Mesothelial cell of epicardium (in vitro differentiated cells): ENCODE data around the gene C16orf95. TPM values are rescaled to one million over a fixed set of nuclear protein-coding genes. Genes with fewer than 3 reads are reported as not detected.
"Not testable (repeated sequence)": the region's sequence is repeated elsewhere in the genome, so short reads cannot be mapped to it uniquely, and the experiment has no call there.

ENCODE experiments used
- DNase-seq, 2 experiments: peaks; one replicate each; pipeline ENCODE4 v3.0.0; 2021; ENCODE audit warnings: low spot score in 2 of 2; ENCODE audit not compliant: unreplicated experiment in 2 of 2
- H3K27ac Mint-ChIP-seq: 2 replicates; pipeline ENCODE4 v1.8.0; 2021; ENCODE audit warnings: mixed read lengths
- H3K27me3 Mint-ChIP-seq: 2 replicates; pipeline ENCODE4 v1.8.0; 2021; ENCODE audit warnings: low read depth, mixed read lengths
- H3K36me3 Mint-ChIP-seq: 2 replicates; pipeline ENCODE4 v1.8.0; 2021; ENCODE audit warnings: mixed read lengths
- H3K4me1 Mint-ChIP-seq: 2 replicates; pipeline ENCODE4 v1.8.0; 2021; ENCODE audit warnings: mixed read lengths
- H3K4me3 Mint-ChIP-seq: 2 replicates; pipeline ENCODE4 v1.8.0; 2021; ENCODE audit warnings: mild to moderate bottlenecking, moderate library complexity, mixed read lengths
- H3K9me3 Mint-ChIP-seq: 2 replicates; pipeline ENCODE4 v1.8.0; 2021; ENCODE audit warnings: mixed read lengths
- total RNA-seq: library from RNA; stranded (reverse); gene quantifications from 3 replicates; pipeline ENCODE4 v1.2.1, GENCODE V29; 2021
- TF ChIP-seq, protein P1 (sequence below): fragments of 200-600 bp; sonication (generic); IDR thresholded peaks from one replicate; pipeline ENCODE4 v1.5.0; 2021; ENCODE audit warnings: antibody characterized with exemption; ENCODE audit not compliant: unreplicated experiment

Gene C16orf95
- total RNA-seq, 1 donor from 2014 or later: 4.6 TPM

GRCh38 chr16:87340198-87340597 is 23.0 kb upstream of the C16orf95 start:
- no peaks in the 10 kb centered on the region for H3K27me3 Mint-ChIP-seq
- TF ChIP-seq, protein P1, sequence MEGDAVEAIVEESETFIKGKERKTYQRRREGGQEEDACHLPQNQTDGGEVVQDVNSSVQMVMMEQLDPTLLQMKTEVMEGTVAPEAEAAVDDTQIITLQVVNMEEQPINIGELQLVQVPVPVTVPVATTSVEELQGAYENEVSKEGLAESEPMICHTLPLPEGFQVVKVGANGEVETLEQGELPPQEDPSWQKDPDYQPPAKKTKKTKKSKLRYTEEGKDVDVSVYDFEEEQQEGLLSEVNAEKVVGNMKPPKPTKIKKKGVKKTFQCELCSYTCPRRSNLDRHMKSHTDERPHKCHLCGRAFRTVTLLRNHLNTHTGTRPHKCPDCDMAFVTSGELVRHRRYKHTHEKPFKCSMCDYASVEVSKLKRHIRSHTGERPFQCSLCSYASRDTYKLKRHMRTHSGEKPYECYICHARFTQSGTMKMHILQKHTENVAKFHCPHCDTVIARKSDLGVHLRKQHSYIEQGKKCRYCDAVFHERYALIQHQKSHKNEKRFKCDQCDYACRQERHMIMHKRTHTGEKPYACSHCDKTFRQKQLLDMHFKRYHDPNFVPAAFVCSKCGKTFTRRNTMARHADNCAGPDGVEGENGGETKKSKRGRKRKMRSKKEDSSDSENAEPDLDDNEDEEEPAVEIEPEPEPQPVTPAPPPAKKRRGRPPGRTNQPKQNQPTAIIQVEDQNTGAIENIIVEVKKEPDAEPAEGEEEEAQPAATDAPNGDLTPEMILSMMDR: no peak
- peaks cover 29% of the 10 kb centered on the region for H3K36me3 Mint-ChIP-seq
- no peaks in the 10 kb centered on the region for H3K4me1 Mint-ChIP-seq
- no peak overlapping the region for H3K4me3 Mint-ChIP-seq
- H3K27ac Mint-ChIP-seq: no peak overlapping the region
- DNase-seq: no peak
- no peaks in the 10 kb centered on the region for H3K9me3 Mint-ChIP-seq

DNA sequence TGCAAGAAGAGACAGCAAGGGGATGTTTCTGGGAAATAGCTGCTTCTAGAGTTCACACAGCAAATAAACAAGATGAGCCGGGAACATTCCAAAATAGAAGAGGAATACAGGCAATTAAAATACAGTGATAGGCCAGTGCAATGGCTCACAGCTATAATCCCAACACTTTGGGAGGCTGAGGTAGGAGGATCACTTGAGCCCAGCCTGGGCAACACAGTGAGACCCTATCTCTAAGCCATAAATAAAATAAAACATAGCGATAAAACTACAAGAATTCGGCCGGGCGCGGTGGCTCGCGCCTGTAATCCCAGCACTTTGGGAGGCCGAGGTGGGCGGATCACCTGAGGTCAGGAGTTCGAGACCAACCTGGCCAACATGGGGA is 22.5 kb upstream of the C16orf95 start:
- H3K27ac Mint-ChIP-seq, H3K4me1 Mint-ChIP-seq, H3K27me3 Mint-ChIP-seq, H3K4me3 Mint-ChIP-seq, DNase-seq, H3K9me3 Mint-ChIP-seq: not testable (repeated sequence)
- H3K36me3 Mint-ChIP-seq: peaks cover 29% of the 10 kb centered on the region

- Mint-ChIP-seq H3K9me3 (no peaks in the 10 kb centered on the region), H3K4me1 (no peaks in the 10 kb centered on the region), H3K36me3 (peaks cover 31% of the 10 kb centered on the region), H3K27me3 (no peaks in the 10 kb centered on the region), H3K27ac (no peak overlapping the region), H3K4me3 (no peak overlapping the region)
- DNase-seq: no peak
- TF ChIP-seq, protein P1: no peak
Measured at GRCh38 chr16:87339086-87339723, 22.0 kb upstream of the C16orf95 start.

DNA sequence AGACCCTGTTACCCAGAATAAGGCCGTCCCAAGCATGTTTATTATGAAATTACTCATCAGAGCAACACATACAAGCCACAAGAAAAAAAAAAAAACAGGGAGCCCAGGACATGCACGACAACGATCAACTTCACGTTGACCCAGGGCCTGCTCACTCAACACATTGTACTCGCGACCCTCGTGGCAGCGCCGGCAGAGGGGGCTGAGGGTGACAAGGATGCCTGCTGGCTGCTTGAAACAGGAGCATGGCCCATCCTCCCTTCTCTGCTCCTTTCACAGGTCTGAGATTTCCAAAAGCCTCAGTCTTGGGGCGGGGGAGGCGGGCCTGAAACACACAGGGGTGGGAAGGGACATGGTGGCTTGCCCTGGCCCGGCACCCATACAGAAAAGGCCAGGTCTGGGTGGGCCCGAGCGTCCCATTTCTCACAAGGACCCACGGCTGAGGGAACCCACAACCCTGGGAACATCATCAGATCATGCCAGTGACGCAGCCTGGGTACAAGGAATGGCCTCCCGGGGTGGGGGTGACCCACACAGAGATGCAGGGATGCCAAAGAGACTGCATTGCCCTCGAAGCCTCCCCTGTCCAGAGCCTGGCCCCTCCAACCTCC is 21.1 kb upstream of the C16orf95 start:
- no peak for DNase-seq
- H3K4me3 Mint-ChIP-seq: no peak overlapping the region
- no peaks in the 10 kb centered on the region for H3K4me1 Mint-ChIP-seq
- H3K27me3 Mint-ChIP-seq: no peaks in the 10 kb centered on the region
- H3K9me3 Mint-ChIP-seq: no peaks in the 10 kb centered on the region
- no peak overlapping the region for H3K27ac Mint-ChIP-seq
- TF ChIP-seq, protein P1: no peak
- H3K36me3 Mint-ChIP-seq: peaks cover 33% of the 10 kb centered on the region

DNA sequence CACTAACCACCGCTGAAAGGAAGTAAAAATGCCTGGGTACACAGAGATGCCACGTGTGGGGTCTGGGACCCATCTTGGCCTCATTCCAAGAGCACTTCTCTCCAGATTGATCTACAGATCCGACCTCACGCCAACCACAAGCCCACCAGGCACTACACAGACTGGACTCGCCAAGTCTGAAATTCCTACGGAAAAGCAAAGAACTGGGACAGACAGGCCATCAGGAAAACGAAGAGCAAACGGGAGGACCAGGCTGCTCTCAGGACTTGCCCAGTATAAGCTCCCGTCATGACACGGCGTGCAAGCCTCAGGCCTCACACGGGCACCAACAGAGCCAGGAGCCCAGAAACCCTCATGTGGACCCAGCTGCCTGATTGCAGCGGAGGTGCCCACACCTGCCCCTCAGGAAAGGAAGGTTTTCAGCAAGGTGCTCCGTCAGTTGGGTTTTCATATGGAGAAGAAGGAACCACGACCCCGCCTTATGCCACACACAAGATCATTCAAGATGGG is 20.1 kb upstream of the C16orf95 start:
- H3K27ac Mint-ChIP-seq: no peak overlapping the region
- TF ChIP-seq, protein P1: no peak
- H3K4me3 Mint-ChIP-seq: no peak overlapping the region
- no peaks in the 10 kb centered on the region for H3K27me3 Mint-ChIP-seq
- DNase-seq: no peak
- no peaks in the 10 kb centered on the region for H3K9me3 Mint-ChIP-seq
- no peaks in the 10 kb centered on the region for H3K4me1 Mint-ChIP-seq
- peaks cover 32% of the 10 kb centered on the region for H3K36me3 Mint-ChIP-seq

DNA sequence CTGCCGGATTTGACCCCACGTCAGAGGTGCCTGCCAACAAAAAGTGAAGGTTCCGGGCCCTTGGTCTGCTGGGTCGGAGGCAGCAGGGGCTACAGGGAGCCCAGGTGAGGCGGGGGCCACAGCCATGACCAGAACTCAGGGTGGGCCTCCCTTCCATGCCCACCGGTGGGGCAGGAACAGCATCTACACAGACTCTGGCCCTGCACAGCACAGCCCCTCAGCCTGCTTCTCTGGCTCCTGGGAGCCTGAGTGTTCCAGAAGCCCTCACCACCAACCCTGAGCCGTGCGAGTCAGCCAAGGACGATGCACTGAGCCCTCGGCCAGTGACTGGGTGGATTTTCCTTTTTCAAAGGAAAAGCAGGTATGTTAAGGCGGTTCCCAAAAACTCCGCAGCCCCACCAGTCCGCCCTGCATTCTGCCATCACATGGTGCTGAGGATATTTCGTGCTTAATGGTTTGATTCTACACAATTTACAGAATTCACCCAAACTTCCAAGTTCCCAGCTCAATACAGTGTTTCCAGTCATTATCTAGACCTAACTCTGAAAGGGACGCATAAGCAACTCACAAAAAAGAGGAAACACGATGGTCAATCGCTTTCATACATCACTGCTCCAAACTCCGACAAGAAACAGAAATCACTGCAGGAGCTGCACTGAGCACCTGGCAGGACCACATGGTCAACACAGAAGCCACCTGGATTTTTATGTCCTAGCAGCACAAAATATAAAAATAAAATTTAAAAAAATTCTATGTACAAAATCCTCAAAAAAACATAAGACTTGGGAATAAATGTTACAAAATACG is 19.4 kb upstream of the C16orf95 start:
- Mint-ChIP-seq H3K27ac (no peak overlapping the region), H3K27me3 (no peaks in the 10 kb centered on the region), H3K9me3 (no peaks in the 10 kb centered on the region), H3K4me3 (no peak overlapping the region), H3K4me1 (no peaks in the 10 kb centered on the region), H3K36me3 (peaks cover 31% of the 10 kb centered on the region)
- no peak for DNase-seq
- TF ChIP-seq, protein P1: no peak
